ENCODE data around the gene ARL15.

Gene ARL15

DNA sequence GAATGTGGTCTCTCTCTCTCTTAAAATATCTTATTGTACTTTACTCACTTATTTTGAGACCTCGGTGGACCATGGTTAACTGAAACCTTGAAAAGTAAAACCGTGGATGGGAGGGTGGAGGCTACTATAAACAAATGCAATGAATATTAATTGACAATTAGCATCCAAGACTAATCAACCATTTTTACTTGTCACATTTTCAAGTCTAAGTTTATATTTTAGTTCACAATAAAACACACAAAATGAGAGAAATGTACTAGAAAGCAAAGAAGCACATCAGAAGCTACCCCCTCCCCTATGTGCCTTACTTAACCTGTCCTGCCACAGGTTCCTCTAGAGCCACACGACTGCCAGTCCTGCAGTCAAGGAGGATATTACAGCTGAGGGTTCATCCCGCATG, 4.6 kb downstream of the ARL15 start:
- no peak overlapping the region for H3K4me3 ChIP-seq (ENCODE audit: low read length)

DNA sequence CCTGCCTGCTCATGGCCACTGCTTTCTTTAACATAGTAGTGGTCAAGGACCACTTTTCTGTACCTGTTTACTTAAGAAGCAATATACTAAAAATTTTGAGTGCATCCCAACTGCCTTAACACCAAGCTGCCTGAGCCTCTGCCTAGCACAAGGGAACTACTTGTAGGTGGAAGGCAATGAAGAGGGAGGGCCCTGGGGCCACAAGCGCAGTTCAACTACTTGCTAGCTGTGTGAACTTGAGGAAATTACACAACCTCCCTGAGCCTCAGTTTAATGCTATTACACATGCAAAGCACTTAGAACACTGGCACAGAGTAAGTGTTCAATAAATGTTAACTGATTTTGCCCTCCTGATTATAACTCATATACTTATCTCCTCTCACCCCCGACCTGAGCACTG, 6.3 kb downstream of the ARL15 start:
- no peak for TF ChIP-seq ZNF274 (IDR thresholded peaks at IDR 0.05; ENCODE audit: low read depth, low read length)
- H3K4me3 ChIP-seq (ENCODE audit: low read length): no peak overlapping the region

More for the DNA sequence above, 4.6 kb downstream of the ARL15 start:
- no peak for TF ChIP-seq ZNF274 (IDR thresholded peaks at IDR 0.05; ENCODE audit: low read depth, low read length)

DNA sequence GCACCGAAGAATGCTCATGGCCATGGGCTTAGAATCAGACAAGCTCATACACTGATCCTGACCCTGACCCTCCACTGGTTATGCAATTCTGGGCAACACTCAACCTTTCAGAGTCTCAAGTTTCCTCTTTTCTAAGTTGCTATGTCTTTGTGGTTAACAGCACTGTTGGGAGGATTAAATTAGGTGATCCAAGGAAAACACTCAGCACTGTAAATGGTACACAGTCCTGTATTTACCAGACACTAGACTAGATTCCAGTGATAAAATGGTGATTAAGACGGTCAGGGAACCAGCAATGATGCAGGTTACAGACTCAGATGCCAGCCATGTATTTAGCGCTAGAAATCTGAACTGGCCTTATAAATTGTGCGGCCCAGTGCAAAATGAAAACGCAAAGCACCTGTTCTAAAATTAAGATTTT, 8.1 kb downstream of the ARL15 start:
- TF ChIP-seq ZNF274 (IDR thresholded peaks at IDR 0.05; ENCODE audit: low read depth, low read length): no peak
- H3K4me3 ChIP-seq (ENCODE audit: low read length): no peak overlapping the region

DNA sequence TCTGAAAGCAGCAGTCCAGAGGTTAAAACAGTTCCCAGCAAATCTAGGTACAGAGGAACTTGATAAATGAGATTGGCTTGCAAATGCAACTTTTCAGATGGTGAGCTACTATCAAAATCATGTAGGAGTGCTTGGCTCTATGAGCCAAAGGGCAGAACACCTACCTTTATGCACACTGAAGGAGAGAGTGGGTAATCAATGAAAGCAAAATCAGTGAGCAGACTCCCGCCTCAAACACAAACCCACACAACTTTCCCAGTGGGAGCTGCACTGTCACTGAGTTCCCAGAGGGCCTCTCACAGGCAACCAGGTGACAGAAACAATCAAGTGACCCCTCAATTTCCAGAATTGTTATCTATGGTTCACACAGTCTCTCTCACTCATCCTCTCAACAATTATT, 8.5 kb downstream of the ARL15 start:
- H3K4me3 ChIP-seq (ENCODE audit: low read length): no peak overlapping the region
- TF ChIP-seq ZNF274 (IDR thresholded peaks at IDR 0.05; ENCODE audit: low read depth, low read length): no peak

DNA sequence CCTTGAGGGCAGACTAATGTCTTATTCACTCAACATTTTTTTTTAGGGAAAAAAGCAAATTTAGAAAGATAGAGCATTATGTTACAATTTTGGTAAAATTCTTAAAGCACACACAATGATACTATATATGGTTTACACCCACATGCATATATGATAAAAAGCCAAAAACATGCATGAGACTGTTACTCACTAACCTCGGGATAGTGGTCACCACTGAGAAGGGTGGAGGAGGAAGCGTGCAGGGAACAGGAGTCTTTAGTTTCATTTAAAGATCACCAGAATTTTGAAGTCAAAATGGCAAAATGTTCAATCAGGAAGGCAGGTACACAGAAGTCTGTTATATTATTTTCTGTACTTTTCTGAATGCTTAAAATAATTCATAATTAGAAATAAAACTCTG, 9.2 kb downstream of the ARL15 start:
- no peak overlapping the region for H3K4me3 ChIP-seq (ENCODE audit: low read length)
- no peak for TF ChIP-seq ZNF274 (IDR thresholded peaks at IDR 0.05; ENCODE audit: low read depth, low read length)

DNA sequence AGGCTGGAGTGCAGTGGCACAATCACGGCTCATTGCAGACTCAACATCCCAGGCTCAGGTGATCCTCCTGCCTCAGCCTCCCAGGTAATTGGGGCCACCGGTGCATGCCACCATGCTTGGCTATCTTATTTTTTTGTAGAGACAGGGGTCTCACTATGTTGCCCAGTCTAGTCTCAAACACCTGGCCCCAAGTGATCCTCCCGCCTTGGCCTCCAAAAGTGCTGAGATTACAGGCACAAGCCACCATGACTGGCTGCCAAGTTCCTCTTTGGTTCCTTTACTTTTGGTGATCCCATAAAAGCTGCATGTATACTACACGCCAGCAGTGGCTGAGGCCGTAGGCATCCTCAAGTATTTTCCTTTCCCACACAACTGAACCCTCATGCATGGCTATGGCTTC, 11.4 kb downstream of the ARL15 start:
- no peak for TF ChIP-seq ZNF274 (IDR thresholded peaks at IDR 0.05; ENCODE audit: low read depth, low read length)

DNA sequence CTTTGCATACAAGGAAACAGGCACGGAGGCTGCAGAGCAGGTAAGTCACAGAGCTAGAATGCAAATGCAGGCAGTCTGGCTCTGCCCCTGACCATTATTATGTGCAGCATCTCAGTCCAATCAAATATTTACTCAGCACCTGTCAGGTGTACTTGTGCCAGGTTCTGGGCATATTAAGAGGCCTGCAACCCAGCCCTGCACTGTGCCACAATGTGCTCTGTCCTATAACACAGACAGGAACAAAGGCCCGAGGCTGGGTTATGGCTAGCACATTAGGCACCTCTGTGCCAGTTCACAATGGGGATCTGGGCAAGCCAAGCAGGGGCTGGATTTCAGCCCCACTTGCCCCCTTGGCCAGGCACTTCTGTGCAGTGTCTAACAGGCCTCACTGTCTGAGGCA, 14.0 kb downstream of the ARL15 start:
- TF ChIP-seq ZNF274 (IDR thresholded peaks at IDR 0.05; ENCODE audit: low read depth, low read length): no peak
- H3K4me3 ChIP-seq (ENCODE audit: low read length): no peak overlapping the region

More for the DNA sequence above, 11.4 kb downstream of the ARL15 start:
- H3K4me3 ChIP-seq (ENCODE audit: low read length): no peak overlapping the region

DNA sequence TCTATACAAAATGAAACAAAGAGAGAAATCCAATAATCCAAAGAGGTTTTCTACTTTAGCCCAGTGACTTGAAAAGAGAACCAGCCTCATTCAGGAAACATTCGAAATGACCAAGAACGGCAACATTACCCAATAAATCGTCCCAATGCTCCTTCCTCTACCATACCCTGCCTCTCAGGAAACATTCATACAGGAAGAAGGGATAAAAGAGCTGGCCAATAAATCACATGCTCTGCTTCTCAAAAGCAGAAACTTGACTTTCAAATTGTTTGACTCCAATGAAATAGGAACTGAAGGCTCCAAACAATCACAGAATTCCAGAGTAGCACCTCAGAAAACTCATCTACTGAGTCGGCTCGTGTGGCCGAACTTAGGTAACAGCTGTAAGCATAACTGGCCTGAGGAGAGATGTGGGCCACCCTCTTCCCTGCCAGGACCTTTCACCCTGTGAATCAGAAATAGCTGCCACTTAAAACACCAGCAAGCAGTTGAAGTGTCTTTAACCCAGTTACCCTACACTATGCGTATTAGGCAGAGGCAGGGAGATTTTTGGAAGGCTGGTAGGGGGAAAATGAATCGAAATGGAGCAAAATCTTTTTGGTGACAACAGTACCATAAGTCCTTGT, 14.6 kb downstream of the ARL15 start:
- no peak overlapping the region for H3K4me3 ChIP-seq (ENCODE audit: low read length)
- TF ChIP-seq ZNF274 (IDR thresholded peaks at IDR 0.05; ENCODE audit: low read depth, low read length): no peak

DNA sequence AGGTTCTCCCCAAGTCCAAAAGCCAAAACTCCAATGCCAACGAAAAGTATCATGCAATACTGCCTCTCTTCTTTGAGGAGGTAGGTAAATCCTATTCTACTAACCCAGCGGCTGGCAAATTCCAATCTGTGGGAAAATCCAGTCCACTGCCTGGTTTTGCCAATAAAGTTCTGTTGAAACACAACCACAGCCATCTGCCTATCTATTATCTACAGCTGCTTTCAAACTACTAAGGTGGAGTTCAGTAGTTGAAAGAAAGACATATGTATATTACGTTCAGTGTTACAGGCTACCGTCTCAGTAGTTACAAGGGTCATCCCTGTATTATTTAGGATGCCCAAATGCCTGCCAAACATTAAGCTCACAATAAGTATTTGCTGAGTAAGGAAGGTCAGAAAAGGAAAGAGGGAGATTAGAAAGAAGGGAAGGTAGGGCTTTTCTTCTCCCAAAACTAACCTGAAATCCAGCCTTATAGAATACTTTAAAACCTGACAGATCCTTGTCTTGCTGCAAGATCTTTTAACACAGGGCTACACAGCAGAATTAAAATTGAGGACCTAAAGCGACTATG, 16.2 kb downstream of the ARL15 start:
- no peak for TF ChIP-seq ZNF274 (IDR thresholded peaks at IDR 0.05; ENCODE audit: low read depth, low read length)
- no peak overlapping the region for H3K4me3 ChIP-seq (ENCODE audit: low read length)

DNA sequence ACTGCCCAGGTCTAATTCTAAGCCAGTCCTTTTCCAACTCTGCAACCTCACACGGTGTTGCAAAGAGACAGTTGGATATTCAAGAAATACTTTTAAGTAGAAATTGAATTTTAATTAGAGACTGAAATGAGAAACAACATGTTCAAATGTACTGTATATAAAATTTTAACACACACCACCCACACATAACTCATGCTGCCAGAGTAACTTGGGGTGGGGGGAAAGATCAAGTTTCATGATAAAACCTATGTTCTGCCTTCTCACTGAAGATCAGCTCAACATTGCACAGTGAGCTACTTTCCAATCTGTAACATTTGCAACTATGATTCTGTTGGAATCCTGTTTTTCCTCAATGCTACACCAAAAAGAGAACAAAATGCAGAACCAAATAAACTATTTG, 17.5 kb downstream of the ARL15 start:
- no peak for TF ChIP-seq ZNF274 (IDR thresholded peaks at IDR 0.05; ENCODE audit: low read depth, low read length)

DNA sequence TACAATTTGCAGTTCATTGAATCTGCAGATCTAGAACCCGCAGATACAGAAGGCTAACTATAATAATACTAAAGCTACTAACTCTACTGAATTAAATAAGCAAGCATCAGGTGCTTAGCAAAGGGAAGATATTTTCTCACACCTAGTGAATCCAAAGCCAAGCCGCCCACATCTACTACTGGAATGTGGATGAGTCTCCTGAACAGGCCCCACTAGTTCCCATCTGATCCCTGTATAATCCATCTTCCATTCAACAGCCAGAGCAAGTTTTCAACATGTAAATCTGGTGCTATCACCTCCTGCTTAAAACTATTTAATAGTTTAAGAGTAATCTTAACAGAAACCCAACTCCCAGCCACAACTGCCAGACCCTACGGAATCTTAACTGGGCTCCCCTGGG, 18.9 kb downstream of the ARL15 start:
- no peak overlapping the region for H3K4me3 ChIP-seq (ENCODE audit: low read length)
- no peak for TF ChIP-seq ZNF274 (IDR thresholded peaks at IDR 0.05; ENCODE audit: low read depth, low read length)

More for the DNA sequence above, 17.5 kb downstream of the ARL15 start:
- H3K4me3 ChIP-seq (ENCODE audit: low read length): no peak overlapping the region

DNA sequence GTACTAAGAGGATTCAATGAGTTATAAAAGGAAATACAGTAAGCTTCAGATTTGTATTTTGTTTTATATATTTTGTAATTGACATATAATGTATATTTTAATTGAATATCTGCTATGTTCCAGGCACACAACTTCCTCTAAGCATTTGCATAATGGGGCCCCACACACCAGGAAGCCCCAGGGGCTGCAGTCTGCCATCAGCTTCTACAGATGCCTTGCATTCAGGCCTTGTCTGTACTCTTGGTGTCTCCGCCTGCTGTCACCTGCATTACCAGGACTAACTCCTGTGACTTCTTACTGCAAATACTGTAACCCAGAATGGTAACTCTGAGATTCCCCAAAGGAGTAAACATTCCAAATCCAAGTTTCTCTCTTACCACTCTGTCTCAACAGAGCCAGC, 20.6 kb downstream of the ARL15 start:
- no peak overlapping the region for H3K4me3 ChIP-seq (ENCODE audit: low read length)
- no peak for TF ChIP-seq ZNF274 (IDR thresholded peaks at IDR 0.05; ENCODE audit: low read depth, low read length)

DNA sequence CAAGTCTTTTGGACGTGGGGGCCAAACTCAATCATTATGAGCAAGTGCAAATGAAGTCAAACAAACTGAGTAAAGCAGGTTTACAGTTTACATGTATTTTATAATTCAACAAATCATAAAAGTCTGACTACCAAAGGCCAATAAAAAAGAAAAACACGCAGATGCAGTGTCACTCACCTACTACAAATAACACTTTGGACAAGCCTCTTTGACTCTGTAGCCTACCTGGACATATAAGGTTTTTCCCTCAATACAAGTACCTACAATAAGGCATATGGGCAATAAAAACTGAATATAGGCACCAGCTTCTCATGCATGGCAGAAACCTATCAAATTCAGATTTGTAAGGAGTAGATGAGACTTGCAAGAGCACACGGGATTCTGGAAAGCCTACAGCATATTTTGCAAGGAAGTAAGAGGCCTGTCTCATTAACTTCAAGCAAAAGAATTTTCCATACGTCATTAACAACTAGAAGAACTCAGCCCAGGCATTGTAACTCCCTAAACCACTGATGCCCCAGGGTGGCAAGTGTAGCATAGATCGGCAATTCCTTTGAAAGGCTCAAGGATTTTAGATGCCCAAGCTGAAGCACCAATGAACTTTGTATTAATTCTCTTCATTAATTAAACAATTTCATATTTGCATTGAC, 21.7 kb downstream of the ARL15 start:
- no peak overlapping the region for H3K4me3 ChIP-seq (ENCODE audit: low read length)
- TF ChIP-seq ZNF274 (IDR thresholded peaks at IDR 0.05; ENCODE audit: low read depth, low read length): no peak

DNA sequence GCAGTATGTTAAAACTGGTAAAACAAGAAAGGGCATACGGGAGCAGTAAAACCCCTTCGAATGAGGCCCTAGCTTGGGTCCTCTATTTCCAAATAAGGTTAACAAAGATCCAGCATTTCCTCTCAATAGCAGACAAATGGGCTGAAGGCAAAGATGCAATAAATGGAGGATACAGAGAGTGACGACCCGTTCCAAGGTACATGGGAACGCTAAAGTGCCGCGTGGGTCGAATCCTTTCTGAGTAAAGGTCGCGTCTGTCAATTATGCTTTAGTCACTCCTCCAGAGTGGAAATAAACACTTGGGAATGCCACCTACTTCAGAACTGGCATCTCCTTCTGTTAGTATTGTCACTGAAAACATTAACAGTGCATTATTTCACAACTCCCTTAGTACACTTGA, 24.7 kb downstream of the ARL15 start:
- TF ChIP-seq ZNF274 (IDR thresholded peaks at IDR 0.05; ENCODE audit: low read depth, low read length): no peak
- no peak overlapping the region for H3K4me3 ChIP-seq (ENCODE audit: low read length)

DNA sequence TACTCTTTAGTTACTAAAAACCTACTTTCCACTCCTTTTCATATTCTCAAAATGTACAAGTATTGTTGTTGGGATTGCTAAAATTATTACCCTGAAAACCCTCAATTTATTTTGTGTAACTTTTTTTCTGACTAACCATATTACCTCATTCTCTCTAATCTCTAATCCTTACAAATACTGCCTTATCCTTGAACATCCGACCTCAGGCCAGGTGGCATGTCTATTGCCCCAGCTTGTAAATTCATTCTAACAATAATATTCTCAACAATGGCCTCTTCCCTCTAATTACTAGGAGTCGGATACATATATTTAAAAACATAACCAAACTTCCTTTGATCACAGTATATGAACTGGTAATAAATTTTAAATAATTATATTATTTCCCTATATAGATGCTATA, 25.8 kb downstream of the ARL15 start:
- no peak for TF ChIP-seq ZNF274 (IDR thresholded peaks at IDR 0.05; ENCODE audit: low read depth, low read length)
- H3K4me3 ChIP-seq (ENCODE audit: low read length): no peak overlapping the region
